Measurements from ENCODE around the gene IGF2R.

IGF2R gene

DNA sequence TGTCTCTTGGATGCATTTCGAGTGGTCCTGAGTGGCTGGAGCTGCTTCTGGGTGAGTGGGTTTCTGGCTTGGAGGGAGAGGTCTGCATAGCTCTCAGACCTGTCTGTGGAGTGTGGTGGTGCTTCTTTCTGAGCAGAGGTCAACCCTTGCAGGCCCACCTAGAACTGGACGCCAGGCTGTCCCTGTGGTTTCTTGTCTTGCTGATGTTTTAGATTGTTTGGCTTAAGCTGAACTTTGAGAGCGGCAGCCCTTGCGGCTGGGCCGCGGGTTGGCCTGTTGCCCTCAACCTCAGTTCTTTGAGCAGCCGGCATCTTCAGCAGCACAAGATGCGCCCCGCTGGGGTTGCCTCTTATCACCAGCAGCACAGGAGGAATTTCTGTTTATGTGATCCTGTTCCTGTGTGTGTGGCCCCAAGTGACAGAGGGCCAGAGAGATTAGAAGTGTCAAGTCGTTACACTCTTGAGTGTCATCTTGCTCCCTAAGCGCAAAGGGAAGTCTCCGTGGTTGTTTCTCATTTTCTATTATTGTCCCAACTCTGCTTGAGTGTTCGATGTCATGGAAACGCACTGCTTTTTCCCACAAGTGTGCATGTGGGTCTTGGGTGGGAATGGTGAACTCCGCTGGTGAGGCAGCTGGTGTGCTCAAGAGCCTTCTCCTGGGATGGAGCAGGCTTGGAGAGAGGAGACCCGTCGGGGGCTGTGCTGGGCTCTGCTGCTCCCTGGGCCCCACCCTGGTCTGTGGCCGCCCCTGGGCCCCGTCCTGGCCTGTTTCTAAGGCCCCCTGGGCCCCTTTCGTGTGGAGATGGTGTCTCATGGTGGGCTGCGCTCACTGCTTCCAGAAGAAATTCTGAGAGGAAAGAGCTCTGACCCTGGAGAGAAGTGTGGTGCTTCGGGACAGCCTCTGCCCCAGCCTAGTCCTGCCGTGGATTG, 132.7 kb downstream of the IGF2R start:
- H3K9ac ChIP-seq (ENCODE audit: low read length) = no peak overlapping the region
- TF ChIP-seq, protein P1, sequence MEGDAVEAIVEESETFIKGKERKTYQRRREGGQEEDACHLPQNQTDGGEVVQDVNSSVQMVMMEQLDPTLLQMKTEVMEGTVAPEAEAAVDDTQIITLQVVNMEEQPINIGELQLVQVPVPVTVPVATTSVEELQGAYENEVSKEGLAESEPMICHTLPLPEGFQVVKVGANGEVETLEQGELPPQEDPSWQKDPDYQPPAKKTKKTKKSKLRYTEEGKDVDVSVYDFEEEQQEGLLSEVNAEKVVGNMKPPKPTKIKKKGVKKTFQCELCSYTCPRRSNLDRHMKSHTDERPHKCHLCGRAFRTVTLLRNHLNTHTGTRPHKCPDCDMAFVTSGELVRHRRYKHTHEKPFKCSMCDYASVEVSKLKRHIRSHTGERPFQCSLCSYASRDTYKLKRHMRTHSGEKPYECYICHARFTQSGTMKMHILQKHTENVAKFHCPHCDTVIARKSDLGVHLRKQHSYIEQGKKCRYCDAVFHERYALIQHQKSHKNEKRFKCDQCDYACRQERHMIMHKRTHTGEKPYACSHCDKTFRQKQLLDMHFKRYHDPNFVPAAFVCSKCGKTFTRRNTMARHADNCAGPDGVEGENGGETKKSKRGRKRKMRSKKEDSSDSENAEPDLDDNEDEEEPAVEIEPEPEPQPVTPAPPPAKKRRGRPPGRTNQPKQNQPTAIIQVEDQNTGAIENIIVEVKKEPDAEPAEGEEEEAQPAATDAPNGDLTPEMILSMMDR (IDR thresholded peaks at IDR 0.05; ENCODE audit: low read depth, low read length) = no peak
- no peak for TF ChIP-seq EZH2phosphoT487 (IDR thresholded peaks at IDR 0.05; ENCODE audit: low read depth)

DNA sequence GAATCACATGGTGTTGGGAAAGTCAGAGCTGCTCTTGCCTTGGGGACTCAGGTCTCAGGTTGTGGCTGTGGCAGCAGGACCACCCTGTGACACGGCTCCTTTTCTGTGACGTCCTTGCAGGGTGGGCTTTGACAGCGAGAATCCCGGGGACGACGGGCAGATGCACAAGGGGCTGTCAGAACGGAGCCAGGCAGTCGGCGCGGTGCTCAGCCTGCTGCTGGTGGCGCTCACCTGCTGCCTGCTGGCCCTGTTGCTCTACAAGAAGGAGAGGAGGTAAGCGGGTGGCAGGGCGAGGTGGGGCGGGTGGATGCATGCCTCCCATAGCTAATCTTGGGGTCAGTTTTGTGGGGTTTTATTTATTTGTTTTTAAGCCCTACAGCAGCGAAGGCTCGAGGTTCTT, 133.5 kb downstream of the IGF2R start:
- Histone ChIP-seq H3K9ac (ENCODE audit: low read length) (no peak overlapping the region), H3K4me1 (ENCODE audit: low read length) (no peaks in the 10 kb centered on the region), H2AFZ (ENCODE audit: low read depth, low read length) (no peak overlapping the region), H3K9me3 (ENCODE audit: insufficient read depth, low read length) (no peaks in the 10 kb centered on the region), H3K4me2 (ENCODE audit: low read length) (no peak overlapping the region), H3K27ac (ENCODE audit: low read length) (no peak overlapping the region), H4K20me1 (ENCODE audit: insufficient read depth, low read length) (no peaks in the 10 kb centered on the region), H3K4me3 (ENCODE audit: low read length) (no peak overlapping the region), H3K79me2 (ENCODE audit: low read length) (no peaks in the 10 kb centered on the region), H3K27me3 (ENCODE audit: low read depth, low read length) (no peaks in the 10 kb centered on the region), H3K36me3 (replicated peaks; ENCODE audit: low read depth, low read length) (no peaks in the 10 kb centered on the region)
- TF ChIP-seq, protein P1 (IDR thresholded peaks at IDR 0.05; ENCODE audit: low read depth, low read length) = no peak
- no peak for TF ChIP-seq EZH2phosphoT487 (IDR thresholded peaks at IDR 0.05; ENCODE audit: low read depth)

More for the DNA sequence above, 132.7 kb downstream of the IGF2R start:
- Histone ChIP-seq H3K4me3 (ENCODE audit: low read length) (no peak overlapping the region), H3K27ac (ENCODE audit: low read length) (no peak overlapping the region), H2AFZ (ENCODE audit: low read depth, low read length) (no peak overlapping the region), H3K36me3 (replicated peaks; ENCODE audit: low read depth, low read length) (no peaks in the 10 kb centered on the region), H4K20me1 (ENCODE audit: insufficient read depth, low read length) (no peaks in the 10 kb centered on the region), H3K4me1 (ENCODE audit: low read length) (no peaks in the 10 kb centered on the region), H3K9me3 (ENCODE audit: insufficient read depth, low read length) (no peaks in the 10 kb centered on the region), H3K79me2 (ENCODE audit: low read length) (no peaks in the 10 kb centered on the region), H3K4me2 (ENCODE audit: low read length) (no peak overlapping the region), H3K27me3 (ENCODE audit: low read depth, low read length) (no peaks in the 10 kb centered on the region)

DNA sequence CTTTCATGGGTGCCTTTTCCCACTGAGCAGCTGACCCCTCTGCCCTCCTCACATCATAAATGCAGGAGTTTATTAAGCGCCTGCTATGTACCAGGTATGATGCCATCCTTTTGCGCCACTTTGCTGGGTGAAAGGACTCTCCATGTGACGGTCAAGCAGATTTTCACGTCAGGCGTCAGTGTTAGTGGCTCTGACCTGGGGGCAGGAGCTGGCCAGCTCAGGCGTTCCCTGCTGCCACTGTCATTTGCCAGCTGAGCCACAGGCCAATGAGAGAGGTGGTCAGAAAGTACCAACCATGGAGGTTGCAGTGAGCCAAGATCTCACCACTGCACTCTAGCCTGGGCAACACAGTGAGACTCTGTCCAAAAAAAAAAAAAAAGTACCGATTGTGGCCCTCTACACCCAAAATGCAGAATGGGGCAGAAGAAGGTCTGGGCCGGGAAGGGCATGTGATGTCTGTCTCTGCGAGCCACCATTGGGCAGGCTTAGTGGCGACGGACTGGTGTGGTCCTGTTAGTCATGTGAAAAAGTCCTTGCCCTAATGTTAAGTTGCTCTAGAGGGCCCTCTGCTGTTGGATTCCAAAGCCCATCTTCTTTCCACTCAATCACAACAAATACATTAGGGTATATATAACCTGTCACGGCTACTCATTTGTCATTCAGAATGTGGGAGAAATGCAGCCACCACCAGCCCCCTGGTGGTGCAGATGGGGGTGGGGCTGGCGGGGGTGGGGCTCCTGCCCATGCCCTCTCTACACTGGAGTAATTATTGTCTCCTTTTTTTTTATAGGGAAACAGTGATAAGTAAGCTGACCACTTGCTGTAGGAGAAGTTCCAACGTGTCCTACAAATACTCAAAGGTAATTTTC, 134.3 kb downstream of the IGF2R start:
- Histone ChIP-seq H3K4me3 (ENCODE audit: low read length) (no peak overlapping the region), H3K27me3 (ENCODE audit: low read depth, low read length) (no peaks in the 10 kb centered on the region), H3K9me3 (ENCODE audit: insufficient read depth, low read length) (no peaks in the 10 kb centered on the region), H3K79me2 (ENCODE audit: low read length) (no peaks in the 10 kb centered on the region), H3K4me2 (ENCODE audit: low read length) (no peak overlapping the region), H4K20me1 (ENCODE audit: insufficient read depth, low read length) (no peaks in the 10 kb centered on the region), H3K4me1 (ENCODE audit: low read length) (no peaks in the 10 kb centered on the region), H3K36me3 (replicated peaks; ENCODE audit: low read depth, low read length) (no peaks in the 10 kb centered on the region), H2AFZ (ENCODE audit: low read depth, low read length) (no peak overlapping the region), H3K9ac (ENCODE audit: low read length) (no peak overlapping the region), H3K27ac (ENCODE audit: low read length) (no peak overlapping the region)
- no peak for TF ChIP-seq EZH2phosphoT487 (IDR thresholded peaks at IDR 0.05; ENCODE audit: low read depth)
- TF ChIP-seq, protein P1 (IDR thresholded peaks at IDR 0.05; ENCODE audit: low read depth, low read length) = peak; percentile 45

DNA sequence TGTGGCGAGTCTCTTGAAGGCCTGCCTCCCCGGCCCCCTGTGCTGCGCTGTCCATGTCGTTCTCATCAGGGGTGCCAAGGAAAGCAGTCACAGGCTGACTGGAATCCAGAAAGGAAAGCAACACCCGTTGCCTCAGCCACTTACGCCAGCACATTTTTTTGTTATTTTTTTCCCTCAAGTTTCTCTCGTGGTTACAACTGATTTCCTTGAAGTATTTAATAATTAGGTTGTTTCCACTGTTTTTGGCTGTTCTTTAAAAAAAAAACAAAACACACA, 134.9 kb downstream of the IGF2R start:
- Histone ChIP-seq H3K9me3 (ENCODE audit: insufficient read depth, low read length) (no peaks in the 10 kb centered on the region), H3K4me1 (ENCODE audit: low read length) (no peaks in the 10 kb centered on the region), H3K27ac (ENCODE audit: low read length) (no peak overlapping the region), H4K20me1 (ENCODE audit: insufficient read depth, low read length) (no peaks in the 10 kb centered on the region), H3K4me2 (ENCODE audit: low read length) (no peak overlapping the region), H3K27me3 (ENCODE audit: low read depth, low read length) (no peaks in the 10 kb centered on the region), H3K4me3 (ENCODE audit: low read length) (no peak overlapping the region), H3K36me3 (replicated peaks; ENCODE audit: low read depth, low read length) (no peaks in the 10 kb centered on the region), H2AFZ (ENCODE audit: low read depth, low read length) (no peak overlapping the region), H3K9ac (ENCODE audit: low read length) (no peak overlapping the region), H3K79me2 (ENCODE audit: low read length) (no peaks in the 10 kb centered on the region)
- TF ChIP-seq, protein P1 (IDR thresholded peaks at IDR 0.05; ENCODE audit: low read depth, low read length) = no peak
- TF ChIP-seq EZH2phosphoT487 (IDR thresholded peaks at IDR 0.05; ENCODE audit: low read depth) = no peak
